Activated T-helper 2 cell treated with anti-CD3 and anti-CD28 coated beads, Interferon-gamma antibody, Interleukin-2, Interleukin-4, amounts not matched to agents 10 μg/mL and 5 μg/mL and 100 μg/mL, durations not matched to agents 14 hours and 24 hours and 36 hours (primary cell): Measurements from ENCODE around the gene CACNA1I. TPM values are rescaled to one million over a fixed set of nuclear protein-coding genes. Genes with fewer than 3 reads are reported as not detected.

Experiments
- DNase-seq: peaks from one replicate; pipeline ENCODE4 v3.0.0; 2021; ENCODE audit warnings: low spot score
- H3K27ac Mint-ChIP-seq: one replicate; pipeline ENCODE4 v1.8.0; 2021; ENCODE audit warnings: mixed read lengths
- H3K27me3 Mint-ChIP-seq: one replicate; pipeline ENCODE4 v1.8.0; 2021; ENCODE audit warnings: low read depth, mixed read lengths
- H3K36me3 Mint-ChIP-seq: one replicate; pipeline ENCODE4 v1.8.0; 2021; ENCODE audit warnings: low read depth, mixed read lengths
- H3K4me1 Mint-ChIP-seq: one replicate; pipeline ENCODE4 v1.8.0; 2021; ENCODE audit warnings: low read depth, mixed read lengths
- H3K4me3 Mint-ChIP-seq: one replicate; pipeline ENCODE4 v1.8.0; 2021; ENCODE audit warnings: low read depth, mild to moderate bottlenecking, moderate library complexity, mixed read lengths
- H3K9me3 Mint-ChIP-seq: one replicate; pipeline ENCODE4 v1.8.0; 2021; ENCODE audit warnings: mixed read lengths
- intact Hi-C: fragments of 100-400 bp; cut with micrococcal nuclease; formaldehyde crosslinking; loops from one replicate; pipeline ENCODE4 v1.15.1; 2023
- total RNA-seq: library from RNA; stranded (reverse); gene quantifications from 2 replicates; pipeline ENCODE4 v1.2.3, GENCODE V29; 2022

Gene CACNA1I
- total RNA-seq, 1 donor from 2014 or later: 0.09 TPM

- Mint-ChIP-seq H3K36me3 (no peaks in the 10 kb centered on the region), H3K27ac (no peak overlapping the region), H3K4me1 (peaks cover 34% of the 10 kb centered on the region), H3K9me3 (no peaks in the 10 kb centered on the region), H3K4me3 (peak overlapping the region; percentile 60), H3K27me3 (peaks cover 20% of the 10 kb centered on the region)
- intact Hi-C loops: no loop called here
- no peak for DNase-seq
Measured at GRCh38 chr22:39661501-39661841, 90.9 kb downstream of the CACNA1I start.

DNA sequence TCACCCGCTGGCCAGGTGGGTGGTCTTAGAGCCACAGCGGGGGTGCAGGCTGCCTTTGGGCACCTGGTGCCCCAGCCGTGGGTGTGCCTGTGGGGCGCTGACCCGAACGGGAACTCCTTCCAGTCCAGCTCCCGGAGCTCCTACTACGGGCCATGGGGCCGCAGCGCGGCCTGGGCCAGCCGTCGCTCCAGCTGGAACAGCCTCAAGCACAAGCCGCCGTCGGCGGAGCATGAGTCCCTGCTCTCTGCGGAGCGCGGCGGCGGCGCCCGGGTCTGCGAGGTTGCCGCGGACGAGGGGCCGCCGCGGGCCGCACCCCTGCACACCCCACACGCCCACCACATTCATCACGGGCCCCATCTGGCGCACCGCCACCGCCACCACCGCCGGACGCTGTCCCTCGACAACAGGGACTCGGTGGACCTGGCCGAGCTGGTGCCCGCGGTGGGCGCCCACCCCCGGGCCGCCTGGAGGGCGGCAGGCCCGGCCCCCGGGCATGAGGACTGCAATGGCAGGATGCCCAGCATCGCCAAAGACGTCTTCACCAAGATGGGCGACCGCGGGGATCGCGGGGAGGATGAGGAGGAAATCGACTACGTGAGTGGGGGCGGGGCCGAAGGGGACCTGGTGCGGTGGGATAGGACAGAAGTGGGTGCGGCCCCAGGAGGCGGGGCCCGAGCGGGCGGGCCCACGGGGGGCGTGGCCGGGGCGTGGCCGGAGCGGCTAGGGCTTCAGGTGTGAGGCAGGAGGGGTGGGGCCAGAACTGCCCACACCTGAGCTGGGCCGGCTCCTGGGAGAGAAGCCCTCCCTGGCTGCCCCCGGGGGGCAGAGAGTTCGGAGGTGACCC lies 91.5 kb downstream of the CACNA1I start:
- Mint-ChIP-seq H3K4me1 (peaks cover 34% of the 10 kb centered on the region), H3K27ac (no peak overlapping the region), H3K27me3 (peaks cover 20% of the 10 kb centered on the region), H3K36me3 (no peaks in the 10 kb centered on the region), H3K4me3 (peak overlapping the region; percentile 64), H3K9me3 (no peaks in the 10 kb centered on the region)
- intact Hi-C loops: no loop called here
- peak; percentile 73 for DNase-seq

- DNase-seq: no peak
- Mint-ChIP-seq H3K9me3 (no peaks in the 10 kb centered on the region), H3K4me1 (peaks cover 34% of the 10 kb centered on the region), H3K36me3 (no peaks in the 10 kb centered on the region), H3K4me3 (peak overlapping the region; percentile 49), H3K27ac (no peak overlapping the region), H3K27me3 (peaks cover 20% of the 10 kb centered on the region)
- intact Hi-C loops: no loop called here
Measured at GRCh38 chr22:39662686-39663052, 92.1 kb downstream of the CACNA1I start.

GRCh38 chr22:39663751-39664150 lies 93.2 kb downstream of the CACNA1I start:
- H3K27me3 Mint-ChIP-seq: peaks cover 20% of the 10 kb centered on the region
- no peak overlapping the region for H3K27ac Mint-ChIP-seq
- peaks cover 23% of the 10 kb centered on the region for H3K4me1 Mint-ChIP-seq
- intact Hi-C loops: no loop called here
- H3K36me3 Mint-ChIP-seq: no peaks in the 10 kb centered on the region
- no peaks in the 10 kb centered on the region for H3K9me3 Mint-ChIP-seq
- no peak for DNase-seq
- no peak overlapping the region for H3K4me3 Mint-ChIP-seq

GRCh38 chr22:39664485-39665200 lies 94.1 kb downstream of the CACNA1I start:
- Mint-ChIP-seq H3K4me1 (peaks cover 14% of the 10 kb centered on the region), H3K9me3 (no peaks in the 10 kb centered on the region), H3K36me3 (no peaks in the 10 kb centered on the region), H3K27ac (no peak overlapping the region), H3K4me3 (no peak overlapping the region), H3K27me3 (peaks cover 20% of the 10 kb centered on the region)
- DNase-seq: no peak
- intact Hi-C loops: no loop called here

GRCh38 chr22:39665229-39665628 lies 94.7 kb downstream of the CACNA1I start:
- H3K27me3 Mint-ChIP-seq: peaks cover 20% of the 10 kb centered on the region
- no peak overlapping the region for H3K27ac Mint-ChIP-seq
- peaks cover 11% of the 10 kb centered on the region for H3K4me1 Mint-ChIP-seq
- peaks cover under 1% of the 10 kb centered on the region for H3K36me3 Mint-ChIP-seq
- intact Hi-C loops: no loop called here
- no peaks in the 10 kb centered on the region for H3K9me3 Mint-ChIP-seq
- DNase-seq: no peak
- H3K4me3 Mint-ChIP-seq: no peak overlapping the region

DNA sequence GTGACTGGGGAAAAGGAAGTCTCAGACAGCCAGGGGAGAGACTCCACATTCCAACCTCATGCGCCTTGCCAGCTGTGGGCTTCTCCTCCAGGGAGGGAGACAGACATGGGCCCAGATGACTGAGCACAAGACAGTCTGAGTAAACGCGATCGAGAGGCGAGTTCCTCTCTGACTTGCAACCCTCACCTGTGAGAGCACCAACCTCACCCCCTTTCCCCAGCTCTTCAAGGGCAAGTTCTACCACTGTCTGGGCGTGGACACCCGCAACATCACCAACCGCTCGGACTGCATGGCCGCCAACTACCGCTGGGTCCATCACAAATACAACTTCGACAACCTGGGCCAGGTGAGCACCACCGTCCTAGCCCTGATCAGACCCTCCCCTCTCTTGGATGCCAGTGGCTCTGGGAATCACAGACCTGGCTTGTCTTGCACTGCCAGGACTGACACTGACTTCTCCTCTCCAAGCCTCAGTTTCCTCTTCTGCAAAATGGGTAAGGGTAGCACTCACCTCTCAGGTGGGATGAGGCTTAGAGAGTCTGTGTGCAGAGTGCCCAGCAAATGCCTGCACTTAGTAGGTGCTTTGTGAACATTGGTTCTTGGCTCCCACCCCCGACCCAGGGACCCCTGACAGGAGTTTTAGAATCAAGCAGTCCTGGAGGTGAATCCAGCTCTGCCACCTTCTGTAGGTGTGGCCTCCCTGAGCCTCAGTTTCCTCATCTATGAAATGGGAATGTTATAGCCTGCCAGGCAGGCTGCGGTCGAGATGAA lies 95.3 kb downstream of the CACNA1I start:
- peaks cover 6% of the 10 kb centered on the region for H3K36me3 Mint-ChIP-seq
- H3K27ac Mint-ChIP-seq: no peak overlapping the region
- H3K9me3 Mint-ChIP-seq: no peaks in the 10 kb centered on the region
- intact Hi-C loops: no loop called here
- no peak for DNase-seq
- peaks cover 20% of the 10 kb centered on the region for H3K27me3 Mint-ChIP-seq
- peaks cover 11% of the 10 kb centered on the region for H3K4me1 Mint-ChIP-seq
- H3K4me3 Mint-ChIP-seq: no peak overlapping the region

- Mint-ChIP-seq H3K4me3 (no peak overlapping the region), H3K27me3 (peaks cover 17% of the 10 kb centered on the region), H3K9me3 (peaks cover 5% of the 10 kb centered on the region), H3K4me1 (peaks cover 6% of the 10 kb centered on the region), H3K27ac (no peak overlapping the region), H3K36me3 (peaks cover 13% of the 10 kb centered on the region)
- DNase-seq: no peak
- intact Hi-C loops: no loop called here
Measured at GRCh38 chr22:39666495-39666894, 95.9 kb downstream of the CACNA1I start.

- intact Hi-C loops: no loop called here
Measured at GRCh38 chr22:39666926-39667325, 96.4 kb downstream of the CACNA1I start.

DNA sequence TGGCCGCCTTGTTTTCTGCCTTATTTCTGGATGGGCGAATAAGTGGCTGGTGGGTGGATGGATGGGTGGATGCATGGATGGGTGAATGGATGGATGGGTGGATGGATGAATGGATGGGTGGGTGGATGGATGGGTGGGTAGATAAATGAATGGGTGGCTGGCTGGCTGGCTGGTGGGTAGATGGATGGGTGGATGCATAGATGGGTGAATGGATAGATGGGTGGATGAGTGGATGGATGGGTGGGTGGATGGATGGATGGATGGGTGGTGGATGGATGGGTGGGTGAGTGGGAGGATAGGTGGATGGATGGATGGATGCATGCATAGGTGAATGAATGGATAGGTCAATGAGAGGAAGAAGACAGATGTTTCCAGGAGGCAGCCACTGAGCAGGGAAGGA lies 98.9 kb downstream of the CACNA1I start:
- no peak for DNase-seq
- H3K27me3 Mint-ChIP-seq: peaks cover 8% of the 10 kb centered on the region
- no peaks in the 10 kb centered on the region for H3K4me1 Mint-ChIP-seq
- intact Hi-C loops: no loop called here
- no peak overlapping the region for H3K4me3 Mint-ChIP-seq
- peaks cover 18% of the 10 kb centered on the region for H3K9me3 Mint-ChIP-seq
- peaks cover 36% of the 10 kb centered on the region for H3K36me3 Mint-ChIP-seq
- no peak overlapping the region for H3K27ac Mint-ChIP-seq

More at GRCh38 chr22:39666926-39667325, 96.4 kb downstream of the CACNA1I start:
- Mint-ChIP-seq H3K36me3 (peaks cover 17% of the 10 kb centered on the region), H3K27ac (no peak overlapping the region), H3K4me3 (no peak overlapping the region), H3K4me1 (peaks cover 6% of the 10 kb centered on the region), H3K9me3 (peaks cover 9% of the 10 kb centered on the region), H3K27me3 (peaks cover 16% of the 10 kb centered on the region)
- DNase-seq: no peak

DNA sequence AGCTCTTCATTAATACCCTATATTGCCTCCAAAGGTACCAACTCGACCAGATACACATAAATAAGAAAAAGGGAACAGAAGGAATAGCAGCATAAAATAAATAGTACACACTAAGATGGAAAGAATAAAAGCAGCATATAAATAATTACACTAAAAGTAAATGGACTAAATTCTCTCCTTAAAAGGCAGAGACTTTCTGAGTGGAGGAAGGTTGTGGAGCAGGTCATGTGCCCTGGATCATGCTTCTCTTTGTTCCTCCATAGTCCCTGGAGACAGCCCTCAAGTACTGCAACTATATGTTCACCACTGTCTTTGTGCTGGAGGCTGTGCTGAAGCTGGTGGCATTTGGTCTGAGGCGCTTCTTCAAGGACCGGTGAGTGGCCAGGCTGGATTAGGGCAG lies 101.4 kb downstream of the CACNA1I start:
- H3K9me3 Mint-ChIP-seq: peaks cover 18% of the 10 kb centered on the region
- H3K27me3 Mint-ChIP-seq: no peaks in the 10 kb centered on the region
- no peak overlapping the region for H3K4me3 Mint-ChIP-seq
- no peak overlapping the region for H3K27ac Mint-ChIP-seq
- H3K36me3 Mint-ChIP-seq: peaks cover 36% of the 10 kb centered on the region
- intact Hi-C loops: no loop called here
- no peaks in the 10 kb centered on the region for H3K4me1 Mint-ChIP-seq
- DNase-seq: no peak

DNA sequence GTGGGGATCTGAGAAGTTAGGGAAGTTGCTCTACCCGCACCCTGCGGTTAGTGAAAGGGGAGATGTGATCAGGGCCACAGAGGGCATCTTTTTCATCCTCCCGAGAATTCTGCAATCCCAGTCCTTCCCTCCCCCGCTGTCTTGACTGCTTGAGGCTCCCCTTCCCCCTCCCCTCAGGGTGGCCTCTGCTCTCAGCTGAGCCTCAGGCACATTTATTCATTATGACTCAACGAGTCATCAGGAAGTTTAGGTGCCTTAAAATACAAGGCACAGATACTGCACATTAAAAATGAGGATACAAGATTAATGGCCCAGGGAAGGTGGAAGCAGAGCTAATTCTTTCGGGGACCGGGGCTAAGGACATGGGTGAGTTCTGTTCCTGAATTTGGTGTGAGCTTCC lies 104.0 kb downstream of the CACNA1I start:
- intact Hi-C loops: no loop called here
- DNase-seq: no peak
- Mint-ChIP-seq H3K9me3 (peaks cover 18% of the 10 kb centered on the region), H3K27me3 (no peaks in the 10 kb centered on the region), H3K27ac (no peak overlapping the region), H3K4me3 (no peak overlapping the region), H3K36me3 (peaks cover 36% of the 10 kb centered on the region), H3K4me1 (no peaks in the 10 kb centered on the region)

DNA sequence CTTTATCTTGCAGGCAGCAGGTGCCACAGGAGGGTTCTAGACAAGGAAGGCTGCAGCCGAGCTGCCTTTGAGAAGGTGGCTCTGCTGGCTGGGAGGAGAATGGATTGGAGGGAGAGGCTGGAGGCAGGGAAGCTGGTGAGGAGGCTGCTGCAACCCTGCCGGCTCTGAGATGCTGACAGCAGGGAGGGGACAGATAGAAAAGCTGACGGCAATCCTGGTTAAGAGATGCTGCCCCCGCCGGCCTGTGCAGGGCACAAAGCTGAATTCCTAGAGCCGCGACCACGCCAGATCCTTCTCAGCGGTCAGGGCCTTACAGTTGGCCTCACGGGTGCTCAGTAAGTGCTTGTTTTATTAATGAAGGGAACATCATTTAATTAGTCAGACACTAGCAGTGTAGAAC lies 105.4 kb downstream of the CACNA1I start:
- H3K4me3 Mint-ChIP-seq: no peak overlapping the region
- H3K36me3 Mint-ChIP-seq: peaks cover 28% of the 10 kb centered on the region
- DNase-seq: no peak
- intact Hi-C loops: no loop called here
- H3K27ac Mint-ChIP-seq: no peak overlapping the region
- H3K27me3 Mint-ChIP-seq: no peaks in the 10 kb centered on the region
- H3K9me3 Mint-ChIP-seq: peaks cover 18% of the 10 kb centered on the region
- no peaks in the 10 kb centered on the region for H3K4me1 Mint-ChIP-seq
